Measurements from ENCODE around the gene NT5C1A.

NT5C1A gene

GRCh38 chr1:39657402-39657801 lies 14.5 kb downstream of the NT5C1A start:
- ChIA-PET POLR2A (no interaction called here), CTCF (interaction anchor here (0.7 to 21.3 kb wide), 25 partner anchors 10 to 125 kb away, joined by 3 to 670 read pairs (median 6); partner anchors contain the start of genes HEYL, NT5C1A and PABPC4)
- H3K4me3 ChIP-seq (ENCODE audit: low read depth, low read length): no peak overlapping the region
- DNase-seq (ENCODE audit: low read depth, low spot score): no peak
- TF ChIP-seq CTCF (IDR thresholded peaks at IDR 0.05; ENCODE audit: insufficient read depth, low read length, missing control alignments): no peak

GRCh38 chr1:39656391-39656790 lies 15.5 kb downstream of the NT5C1A start:
- POLR2A ChIA-PET: no interaction called here
- TF ChIP-seq CTCF (IDR thresholded peaks at IDR 0.05; ENCODE audit: insufficient read depth, low read length, missing control alignments): no peak
- CTCF ChIA-PET: interaction anchor here (1.3 to 21.3 kb wide), 9 partner anchors 9 to 81 kb away, joined by 3 to 670 read pairs (median 34); partner anchors contain the start of gene NT5C1A
- no peak overlapping the region for H3K4me3 ChIP-seq (ENCODE audit: low read depth, low read length)
- DNase-seq (ENCODE audit: low read depth, low spot score): no peak

- POLR2A ChIA-PET: no interaction called here
- no peak for TF ChIP-seq CTCF (IDR thresholded peaks at IDR 0.05; ENCODE audit: insufficient read depth, low read length, missing control alignments)
- CTCF ChIA-PET: interaction anchor here (0.8 to 21.3 kb wide), 15 partner anchors 8 to 83 kb away, joined by 3 to 670 read pairs (median 4); partner anchors contain the start of genes HPCAL4 and NT5C1A
- H3K4me3 ChIP-seq (ENCODE audit: low read depth, low read length): no peak overlapping the region
- DNase-seq (ENCODE audit: low read depth, low spot score): no peak
Measured at GRCh38 chr1:39655578-39656268, 16.2 kb downstream of the NT5C1A start.

GRCh38 chr1:39654291-39654690 lies 17.6 kb downstream of the NT5C1A start:
- no peak overlapping the region for H3K4me3 ChIP-seq (ENCODE audit: low read depth, low read length)
- ChIA-PET POLR2A (no interaction called here), CTCF (interaction anchor here (1.0 to 21.3 kb wide), 24 partner anchors 6 to 555 kb away, joined by 3 to 670 read pairs (median 6); partner anchors contain the start of genes HEYL, HPCAL4, NT5C1A and PABPC4)
- TF ChIP-seq CTCF (IDR thresholded peaks at IDR 0.05; ENCODE audit: insufficient read depth, low read length, missing control alignments): no peak
- DNase-seq (ENCODE audit: low read depth, low spot score): no peak

GRCh38 chr1:39653546-39654031 lies 18.3 kb downstream of the NT5C1A start:
- CTCF ChIA-PET: interaction anchor here (0.5 to 21.3 kb wide), 28 partner anchors 9 to 554 kb away, joined by 3 to 670 read pairs (median 5); partner anchors contain the start of genes HEYL, HPCAL4, NT5C1A and PABPC4
- POLR2A ChIA-PET: no interaction called here
- no peak for DNase-seq (ENCODE audit: low read depth, low spot score)
- no peak overlapping the region for H3K4me3 ChIP-seq (ENCODE audit: low read depth, low read length)
- peak; percentile 87 for TF ChIP-seq CTCF (IDR thresholded peaks at IDR 0.05; ENCODE audit: insufficient read depth, low read length, missing control alignments)

GRCh38 chr1:39652554-39652953 lies 19.4 kb downstream of the NT5C1A start:
- CTCF ChIA-PET: interaction anchor here (0.6 to 21.3 kb wide), 12 partner anchors 8 to 459 kb away, joined by 3 to 670 read pairs (median 10); partner anchors contain the start of genes HEYL and NT5C1A
- no peak for DNase-seq (ENCODE audit: low read depth, low spot score)
- no peak overlapping the region for H3K4me3 ChIP-seq (ENCODE audit: low read depth, low read length)
- POLR2A ChIA-PET: no interaction called here
- no peak for TF ChIP-seq CTCF (IDR thresholded peaks at IDR 0.05; ENCODE audit: insufficient read depth, low read length, missing control alignments)

All from AG04449 (cell line).